ENCODE data around the gene GNG7.

GRCh38 chr19:2627855-2628254 lies 74.6 kb downstream of the GNG7 start:
- TF ChIP-seq CDX4 (CRISPR knock-in tag; IDR thresholded peaks at IDR 0.05; ENCODE audit: borderline replicate concordance) (no peak), ZNF423 (CRISPR knock-in tag; IDR thresholded peaks at IDR 0.05) (no peak), ATF3 (CRISPR knock-in tag; conservative IDR thresholded peaks at IDR 0.05) (no peak), HMGXB4 (CRISPR knock-in tag; IDR thresholded peaks at IDR 0.05) (no peak), ETV6 (CRISPR knock-in tag; IDR thresholded peaks at IDR 0.05) (no peak), CTCF (IDR thresholded peaks at IDR 0.05) (no peak), CBFB (CRISPR knock-in tag; IDR thresholded peaks at IDR 0.05; ENCODE audit: low read depth) (no peak), ELF4 (CRISPR knock-in tag; IDR thresholded peaks at IDR 0.05; ENCODE audit: low read depth) (no peak), NR2C2 (CRISPR knock-in tag; IDR thresholded peaks at IDR 0.05) (no peak), TEAD1 (CRISPR knock-in tag; IDR thresholded peaks at IDR 0.05) (no peak), MYBL2 (CRISPR knock-in tag; IDR thresholded peaks at IDR 0.05) (no peak)

Measured in WTC11 (cell line).